Mesenchymal stem cell (in vitro differentiated cells and primary cell): ENCODE measurements around the gene SPRY1.

Source experiments
- DNase-seq: peaks from one replicate; pipeline ENCODE4 v3.0.0-alpha.2; 2013
- H2AFZ ChIP-seq: one replicate; pipeline ENCODE4 v1.6.1; 2013; ENCODE audit warnings: low read depth, mild to moderate bottlenecking, control low read depth, inconsistent platforms, low read length, moderate library complexity
- H2AK5ac ChIP-seq: 2 replicates; pipeline ENCODE4 v1.6.1; 2013; ENCODE audit warnings: low read length, moderate library complexity, mild to moderate bottlenecking, inconsistent platforms; ENCODE audit not compliant: severe bottlenecking
- H2BK120ac ChIP-seq: one replicate; pipeline ENCODE4 v1.6.1; 2013; ENCODE audit warnings: low read depth, mild to moderate bottlenecking, inconsistent platforms, low read length, moderate library complexity
- H2BK12ac ChIP-seq, 2 experiments: one replicate each; pipeline ENCODE4 v1.6.1; 2013; ENCODE audit warnings: inconsistent platforms in 2 of 2, low read length in 2 of 2, mild to moderate bottlenecking in 2 of 2, moderate library complexity in 2 of 2, control low read depth in 1 of 2
- H2BK15ac ChIP-seq: one replicate; pipeline ENCODE4 v1.6.1; 2013; ENCODE audit warnings: mild to moderate bottlenecking, low read depth, inconsistent platforms; ENCODE audit not compliant: poor library complexity, severe bottlenecking
- H2BK5ac ChIP-seq: 2 replicates; pipeline ENCODE4 v1.6.1; 2013; ENCODE audit warnings: low read depth, mild to moderate bottlenecking, low read length, control low read depth, inconsistent platforms; ENCODE audit not compliant: poor library complexity, severe bottlenecking
- H3K14ac ChIP-seq, 2 experiments: one replicate each; pipeline ENCODE4 v1.6.1; 2013; ENCODE audit warnings: inconsistent platforms in 2 of 2, low read length in 2 of 2, control low read depth in 1 of 2, mild to moderate bottlenecking in 1 of 2, moderate library complexity in 1 of 2
- H3K18ac ChIP-seq, 2 experiments: one replicate each; pipeline ENCODE4 v1.6.1; 2013; ENCODE audit warnings: inconsistent platforms in 2 of 2, low read length in 2 of 2, control low read depth in 1 of 2, low read depth in 1 of 2, mild to moderate bottlenecking in 1 of 2
- H3K23ac ChIP-seq, 2 experiments: one replicate each; pipeline ENCODE4 v1.6.1; 2013; ENCODE audit warnings: inconsistent platforms in 2 of 2, low read length in 2 of 2, mild to moderate bottlenecking in 2 of 2, moderate library complexity in 2 of 2, control low read depth in 1 of 2
- H3K27ac ChIP-seq: 2 replicates; pipeline ENCODE4 v1.5.1; 2013; ENCODE audit warnings: mild to moderate bottlenecking, moderate library complexity, low read length, control low read depth, inconsistent platforms; ENCODE audit not compliant: poor library complexity, severe bottlenecking
- H3K27me3 ChIP-seq, 2 experiments: 2 replicates each; pipeline versions ENCODE4 v1.6.1 to v1.7.0; 2013; ENCODE audit warnings: low read length in 2 of 2, mild to moderate bottlenecking in 2 of 2, moderate library complexity in 2 of 2, control low read depth in 1 of 2, inconsistent platforms in 1 of 2; ENCODE audit not compliant: control insufficient read depth in 1 of 2, insufficient read depth in 1 of 2
- H3K36me3 ChIP-seq, 2 experiments: 2 replicates each; pipeline versions ENCODE4 v1.6.1 to v1.7.0; 2013; ENCODE audit warnings: low read length in 2 of 2, control low read depth in 1 of 2, inconsistent platforms in 1 of 2, low read depth in 1 of 2, mild to moderate bottlenecking in 1 of 2; ENCODE audit not compliant: insufficient read depth in 2 of 2, control insufficient read depth in 1 of 2
- H3K4ac ChIP-seq, 2 experiments: one replicate each; pipeline ENCODE4 v1.6.1; 2013; ENCODE audit warnings: inconsistent platforms in 2 of 2, low read length in 2 of 2, mild to moderate bottlenecking in 2 of 2, moderate library complexity in 2 of 2, control low read depth in 1 of 2, low read depth in 1 of 2
- H3K4me1 ChIP-seq: 2 replicates; pipeline ENCODE4 v1.6.1; 2013; ENCODE audit warnings: low read depth, low read length, control low read depth; ENCODE audit not compliant: control insufficient read depth, insufficient read depth
- H3K4me2 ChIP-seq: 2 replicates; pipeline ENCODE4 v1.6.1; 2013; ENCODE audit warnings: low read length, mild to moderate bottlenecking, inconsistent platforms; ENCODE audit not compliant: poor library complexity, severe bottlenecking
- H3K4me3 ChIP-seq, 2 experiments: 2 replicates each; pipeline versions ENCODE4 v1.5.1 to v1.7.0; 2013; ENCODE audit warnings: low read length in 2 of 2, mild to moderate bottlenecking in 2 of 2, control low read depth in 1 of 2, low read depth in 1 of 2; ENCODE audit not compliant: insufficient read depth in 1 of 2
- H3K79me1 ChIP-seq: replicated peaks from 2 replicates; pipeline ENCODE4 v1.6.1; 2013; ENCODE audit warnings: mild to moderate bottlenecking, control low read depth, low read length, inconsistent platforms; ENCODE audit not compliant: poor library complexity, severe bottlenecking
- H3K9ac ChIP-seq: 2 replicates; pipeline ENCODE4 v1.7.0; 2013; ENCODE audit warnings: mild to moderate bottlenecking, low read length, moderate library complexity
- H3K9me3 ChIP-seq: 2 replicates; pipeline ENCODE4 v1.7.0; 2013; ENCODE audit warnings: mild to moderate bottlenecking, low read length; ENCODE audit not compliant: control insufficient read depth
- H4K8ac ChIP-seq: one replicate; pipeline ENCODE4 v1.6.1; 2013; ENCODE audit warnings: inconsistent platforms, mild to moderate bottlenecking, low read length, moderate library complexity
- H4K91ac ChIP-seq: one replicate; pipeline ENCODE4 v1.6.1; 2013; ENCODE audit warnings: mild to moderate bottlenecking, low read length, inconsistent platforms
- WGBS: methylation state at CpG from one replicate; pipeline ENCODE4 v1.1.7; 2013; ENCODE audit warnings: mixed read lengths; 5-methylcytosine and 5-hydroxymethylcytosine counted together

SPRY1 gene

GRCh38 chr4:123352966-123353365 is 43.6 kb upstream of the SPRY1 start:
- H3K14ac ChIP-seq: no peak overlapping the region
- 92% methylated on average over 1 of the region's 1 CpG for WGBS
- no peak overlapping the region for H4K91ac ChIP-seq
- H2BK120ac ChIP-seq: no peak overlapping the region
- H3K4me1 ChIP-seq: peaks cover 3% of the 10 kb centered on the region
- H2BK5ac ChIP-seq: no peak overlapping the region
- H4K8ac ChIP-seq: no peak overlapping the region
- H3K23ac ChIP-seq: no peak overlapping the region
- peak overlapping the region; percentile 83 for H3K27ac ChIP-seq
- no peak for DNase-seq
- no peak overlapping the region for H3K4ac ChIP-seq
- H3K4me2 ChIP-seq: no peak overlapping the region
- no peaks in the 10 kb centered on the region for H3K36me3 ChIP-seq
- no peaks in the 10 kb centered on the region for H3K79me1 ChIP-seq
- H3K9ac ChIP-seq: no peak overlapping the region
- H3K9me3 ChIP-seq: no peaks in the 10 kb centered on the region
- H3K4me3 ChIP-seq: no peak overlapping the region
- H3K18ac ChIP-seq: no peak overlapping the region
- peak overlapping the region; percentile 77 for H2AK5ac ChIP-seq
- no peak overlapping the region for H2AFZ ChIP-seq
- no peak overlapping the region for H2BK15ac ChIP-seq
- no peak overlapping the region for H2BK12ac ChIP-seq
- no peaks in the 10 kb centered on the region for H3K27me3 ChIP-seq

- Histone ChIP-seq H3K79me1 (no peaks in the 10 kb centered on the region), H3K4ac (no peak overlapping the region), H3K27ac (no peak overlapping the region), H2BK15ac (no peak overlapping the region), H4K91ac (no peak overlapping the region), H2BK120ac (no peak overlapping the region), H4K8ac (no peak overlapping the region), H3K14ac (no peak overlapping the region), H3K27me3 (no peaks in the 10 kb centered on the region), H2BK5ac (no peak overlapping the region), H3K18ac (no peak overlapping the region), H2BK12ac (no peak overlapping the region), H3K4me3 (no peak overlapping the region), H3K9ac (no peak overlapping the region), H3K23ac (no peak overlapping the region), H3K4me2 (no peak overlapping the region), H3K4me1 (peaks cover 3% of the 10 kb centered on the region), H3K9me3 (no peaks in the 10 kb centered on the region), H2AK5ac (no peak overlapping the region), H3K36me3 (no peaks in the 10 kb centered on the region), H2AFZ (no peak overlapping the region)
- no peak for DNase-seq
- WGBS: 98% methylated on average over 5 of the region's 6 CpGs
These were observed 42.9 kb upstream of the SPRY1 start for GRCh38 chr4:123353656-123354055.

DNA sequence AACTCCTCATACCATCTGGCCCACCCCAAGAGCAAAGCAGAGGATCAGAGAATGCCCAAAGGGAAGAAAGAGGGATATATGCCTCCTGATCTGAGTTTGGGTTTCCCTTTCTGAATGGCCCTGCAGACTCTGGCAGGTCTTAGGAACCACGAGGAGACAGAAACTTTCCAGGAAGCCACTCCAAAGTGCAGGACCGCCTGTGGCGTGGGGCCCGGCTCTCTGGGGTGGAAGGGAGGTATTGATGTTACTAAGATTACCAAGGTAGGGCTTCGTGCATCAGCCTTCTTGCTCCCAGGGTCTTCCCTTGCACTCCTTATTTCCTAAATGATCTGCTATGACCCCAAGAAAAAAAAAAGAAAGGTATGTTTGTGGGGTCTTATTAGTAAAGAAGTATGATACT is 41.9 kb upstream of the SPRY1 start:
- H3K79me1 ChIP-seq: no peaks in the 10 kb centered on the region
- H2BK12ac ChIP-seq: peak overlapping the region in 1 of 2 experiments; percentile 46
- no peak overlapping the region for H3K9ac ChIP-seq
- no peaks in the 10 kb centered on the region for H3K27me3 ChIP-seq
- H4K91ac ChIP-seq: no peak overlapping the region
- H4K8ac ChIP-seq: no peak overlapping the region
- H2BK5ac ChIP-seq: no peak overlapping the region
- no peak overlapping the region for H3K14ac ChIP-seq
- WGBS: 87% methylated on average over 4 of the region's 5 CpGs
- no peak overlapping the region for H2BK15ac ChIP-seq
- H3K4me2 ChIP-seq: no peak overlapping the region
- H2AK5ac ChIP-seq: peak overlapping the region; percentile 32
- H3K23ac ChIP-seq: no peak overlapping the region
- DNase-seq: no peak
- H2AFZ ChIP-seq: no peak overlapping the region
- no peaks in the 10 kb centered on the region for H3K36me3 ChIP-seq
- no peak overlapping the region for H3K4ac ChIP-seq
- H2BK120ac ChIP-seq: no peak overlapping the region
- no peaks in the 10 kb centered on the region for H3K9me3 ChIP-seq
- no peak overlapping the region for H3K27ac ChIP-seq
- no peak overlapping the region for H3K18ac ChIP-seq
- no peak overlapping the region for H3K4me3 ChIP-seq
- peaks cover 1% of the 10 kb centered on the region for H3K4me1 ChIP-seq

DNA sequence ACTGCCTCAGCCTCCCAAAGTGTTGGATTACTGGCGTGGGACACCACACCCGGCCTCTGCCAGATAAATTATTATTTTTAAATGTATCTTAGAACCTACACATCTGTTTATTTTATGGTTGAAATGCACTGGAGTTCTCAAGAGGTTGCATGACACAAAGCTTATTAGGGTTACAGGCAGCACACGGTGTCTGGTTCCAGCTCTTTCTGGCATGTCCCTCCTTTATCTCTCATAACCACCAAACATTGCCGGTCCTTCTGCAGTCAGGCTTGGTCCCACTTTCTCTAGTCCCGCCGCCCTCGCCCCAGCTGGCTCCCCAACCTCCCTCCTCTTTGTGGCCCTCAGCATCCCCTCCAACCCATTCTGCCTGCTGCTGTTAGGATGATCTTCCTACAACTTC is 39.7 kb upstream of the SPRY1 start:
- Histone ChIP-seq H3K79me1 (no peaks in the 10 kb centered on the region), H4K91ac (no peak overlapping the region), H2AK5ac (no peak overlapping the region), H3K27me3 (no peaks in the 10 kb centered on the region), H3K9ac (no peak overlapping the region), H4K8ac (peak overlapping the region; percentile 67), H3K9me3 (peaks cover under 1% of the 10 kb centered on the region), H3K27ac (no peak overlapping the region), H3K4me2 (no peak overlapping the region), H3K23ac (no peak overlapping the region), H3K4me1 (peaks cover 1% of the 10 kb centered on the region), H3K4ac (no peak overlapping the region), H3K4me3 (no peak overlapping the region), H3K36me3 (no peaks in the 10 kb centered on the region), H3K14ac (no peak overlapping the region), H2BK5ac (no peak overlapping the region), H3K18ac (peak overlapping the region in 1 of 2 experiments; percentile 11), H2BK120ac (no peak overlapping the region), H2AFZ (no peak overlapping the region), H2BK12ac (peak overlapping the region; percentile 11 to 61), H2BK15ac (no peak overlapping the region)
- WGBS: 64% methylated on average over 5 of the region's 7 CpGs
- DNase-seq: peak; percentile 17
